Calu3 (cell line): ENCODE measurements around the gene LRRC75A. TPM values are rescaled to one million over a fixed set of nuclear protein-coding genes. Genes with fewer than 3 reads are reported as not detected.

Source experiments
- BruUV-seq: library from RNA; stranded (reverse); fragments of 400-500 nt; replicated peaks from 2 replicates; lab custom pipeline; 2021; lab: Mats Ljungman, UMichigan
- CTCF ChIA-PET: fragments of 300-600 bp; sonication (Branson Sonifier 250); formaldehyde crosslinking; loops from one replicate; lab custom pipeline; 2022; ENCODE audit warnings: antibody characterized with exemption; lab: Charles Lee
- DNase-seq: peaks from one replicate; pipeline ENCODE4 v3.0.0; 2022
- H3K27ac Mint-ChIP-seq: one replicate; pipeline ENCODE4 v1.8.0; 2022; ENCODE audit warnings: mixed read lengths; ENCODE audit not compliant: unreplicated experiment
- H3K27me3 Mint-ChIP-seq: one replicate; pipeline ENCODE4 v1.8.0; 2022; ENCODE audit warnings: mixed read lengths; ENCODE audit not compliant: unreplicated experiment
- H3K36me3 Mint-ChIP-seq: one replicate; pipeline ENCODE4 v1.8.0; 2022; ENCODE audit warnings: mild to moderate bottlenecking, moderate library complexity, mixed read lengths; ENCODE audit not compliant: insufficient read depth, unreplicated experiment
- H3K4me1 Mint-ChIP-seq: one replicate; pipeline ENCODE4 v1.8.0; 2022; ENCODE audit warnings: mild to moderate bottlenecking, low read depth, mixed read lengths; ENCODE audit not compliant: unreplicated experiment
- H3K4me3 Mint-ChIP-seq: one replicate; pipeline ENCODE4 v1.8.0; 2022; ENCODE audit warnings: mild to moderate bottlenecking, low read depth, moderate library complexity, mixed read lengths; ENCODE audit not compliant: unreplicated experiment
- H3K9me3 Mint-ChIP-seq: one replicate; pipeline ENCODE4 v1.8.0; 2022; ENCODE audit warnings: low read depth, mixed read lengths; ENCODE audit not compliant: unreplicated experiment
- intact Hi-C: fragments of 100-400 bp; cut with micrococcal nuclease; formaldehyde crosslinking; loops from one replicate; pipeline ENCODE4 v1.10.0; 2022; ENCODE audit not compliant: unreplicated experiment
- total RNA-seq: library from RNA; stranded (reverse); gene quantifications from 2 replicates; pipeline ENCODE4 v1.2.3, GENCODE V29; 2022
- TF ChIP-seq, protein P1 (sequence below): fragments of 200-600 bp; IDR thresholded peaks from one replicate; pipeline ENCODE4 v1.8.0; 2022; ENCODE audit warnings: antibody characterized with exemption; ENCODE audit not compliant: unreplicated experiment

Gene LRRC75A
- total RNA-seq, 1 experiment from 2014 or later: 3.0 TPM

DNA sequence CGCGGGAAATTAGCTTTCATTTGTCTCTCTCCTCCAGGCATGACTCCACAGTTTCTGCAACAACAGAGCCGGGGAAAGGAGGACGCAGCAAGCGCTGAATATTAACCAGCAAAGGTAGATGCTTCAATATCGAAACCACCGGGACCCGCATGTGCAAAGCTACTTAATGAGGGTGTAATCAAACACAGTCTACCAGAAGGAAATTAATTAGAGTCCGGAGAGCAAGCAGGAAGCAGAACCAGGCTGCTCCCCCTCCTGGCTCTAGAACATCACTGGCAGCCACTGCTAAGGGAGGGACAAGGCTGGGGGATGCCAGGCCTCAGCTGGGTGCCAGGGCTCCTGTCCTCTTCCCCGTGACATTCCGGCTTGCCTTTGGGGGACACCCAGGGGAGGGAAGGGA, 21.7 kb downstream of the LRRC75A start:
- DNase-seq: no peak
- Mint-ChIP-seq H3K4me3 (no peak overlapping the region), H3K4me1 (no peaks in the 10 kb centered on the region), H3K9me3 (no peaks in the 10 kb centered on the region), H3K27ac (no peak overlapping the region), H3K27me3 (no peaks in the 10 kb centered on the region), H3K36me3 (no peaks in the 10 kb centered on the region)
- intact Hi-C loops: no loop called here
- BruUV-seq: no TSS peak
- TF ChIP-seq, protein P1, sequence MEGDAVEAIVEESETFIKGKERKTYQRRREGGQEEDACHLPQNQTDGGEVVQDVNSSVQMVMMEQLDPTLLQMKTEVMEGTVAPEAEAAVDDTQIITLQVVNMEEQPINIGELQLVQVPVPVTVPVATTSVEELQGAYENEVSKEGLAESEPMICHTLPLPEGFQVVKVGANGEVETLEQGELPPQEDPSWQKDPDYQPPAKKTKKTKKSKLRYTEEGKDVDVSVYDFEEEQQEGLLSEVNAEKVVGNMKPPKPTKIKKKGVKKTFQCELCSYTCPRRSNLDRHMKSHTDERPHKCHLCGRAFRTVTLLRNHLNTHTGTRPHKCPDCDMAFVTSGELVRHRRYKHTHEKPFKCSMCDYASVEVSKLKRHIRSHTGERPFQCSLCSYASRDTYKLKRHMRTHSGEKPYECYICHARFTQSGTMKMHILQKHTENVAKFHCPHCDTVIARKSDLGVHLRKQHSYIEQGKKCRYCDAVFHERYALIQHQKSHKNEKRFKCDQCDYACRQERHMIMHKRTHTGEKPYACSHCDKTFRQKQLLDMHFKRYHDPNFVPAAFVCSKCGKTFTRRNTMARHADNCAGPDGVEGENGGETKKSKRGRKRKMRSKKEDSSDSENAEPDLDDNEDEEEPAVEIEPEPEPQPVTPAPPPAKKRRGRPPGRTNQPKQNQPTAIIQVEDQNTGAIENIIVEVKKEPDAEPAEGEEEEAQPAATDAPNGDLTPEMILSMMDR: no peak
- CTCF ChIA-PET: no interaction called here

DNA sequence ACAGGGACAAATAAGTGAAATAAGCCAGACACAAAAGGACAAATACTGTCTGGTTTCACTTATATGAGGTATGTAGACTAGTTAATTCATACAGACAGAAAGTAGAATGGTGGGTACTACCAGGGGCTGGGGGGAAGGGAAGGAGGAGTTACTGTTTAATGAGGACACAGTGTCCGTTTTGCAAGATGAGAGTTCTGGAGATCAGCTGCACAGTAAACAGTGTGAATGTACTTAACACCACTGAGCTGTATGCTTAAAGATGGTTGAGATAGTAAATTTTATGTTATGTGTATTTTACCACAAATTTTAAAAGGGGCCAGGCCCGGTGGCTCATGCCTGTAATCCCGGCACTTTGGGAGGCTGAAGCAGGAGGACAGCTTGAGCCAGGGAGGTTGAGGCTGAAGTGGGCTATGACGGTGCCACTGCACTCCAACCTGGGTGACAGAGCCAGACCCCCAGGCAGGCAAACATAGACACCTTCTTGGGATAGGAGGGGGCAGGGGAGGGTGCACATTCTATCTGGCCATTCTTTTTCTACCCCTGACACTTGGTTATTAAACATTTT, 23.5 kb downstream of the LRRC75A start:
- Mint-ChIP-seq H3K9me3 (no peaks in the 10 kb centered on the region), H3K4me1 (no peaks in the 10 kb centered on the region), H3K36me3 (no peaks in the 10 kb centered on the region), H3K27ac (no peak overlapping the region), H3K4me3 (no peak overlapping the region), H3K27me3 (no peaks in the 10 kb centered on the region)
- intact Hi-C loops: no loop called here
- DNase-seq: no peak
- TF ChIP-seq, protein P1: no peak
- no TSS peak for BruUV-seq
- CTCF ChIA-PET: no interaction called here

DNA sequence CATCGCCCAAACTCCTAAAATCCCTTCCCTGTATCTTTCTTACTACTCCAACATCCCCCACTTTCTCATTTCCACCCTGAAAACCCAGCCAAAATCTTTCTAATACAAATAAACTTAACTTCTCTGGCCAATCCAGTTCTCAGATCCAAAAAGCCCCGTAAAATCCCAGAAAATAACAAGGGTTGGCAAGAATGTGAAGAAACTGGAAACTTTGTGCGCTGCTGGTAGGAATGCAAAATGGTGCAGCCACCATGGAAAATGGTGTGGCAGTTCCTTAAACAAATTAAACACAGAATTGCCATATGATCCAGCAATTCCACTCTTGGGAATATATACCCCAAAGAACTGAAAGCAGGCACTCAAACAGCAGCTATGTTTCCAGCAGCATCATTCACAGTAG, 24.1 kb downstream of the LRRC75A start:
- no peaks in the 10 kb centered on the region for H3K27me3 Mint-ChIP-seq
- BruUV-seq: no TSS peak
- no peak overlapping the region for H3K27ac Mint-ChIP-seq
- intact Hi-C loops: no loop called here
- CTCF ChIA-PET: no interaction called here
- no peak overlapping the region for H3K4me3 Mint-ChIP-seq
- H3K4me1 Mint-ChIP-seq: no peaks in the 10 kb centered on the region
- TF ChIP-seq, protein P1: no peak
- DNase-seq: no peak
- no peaks in the 10 kb centered on the region for H3K36me3 Mint-ChIP-seq
- H3K9me3 Mint-ChIP-seq: no peaks in the 10 kb centered on the region

DNA sequence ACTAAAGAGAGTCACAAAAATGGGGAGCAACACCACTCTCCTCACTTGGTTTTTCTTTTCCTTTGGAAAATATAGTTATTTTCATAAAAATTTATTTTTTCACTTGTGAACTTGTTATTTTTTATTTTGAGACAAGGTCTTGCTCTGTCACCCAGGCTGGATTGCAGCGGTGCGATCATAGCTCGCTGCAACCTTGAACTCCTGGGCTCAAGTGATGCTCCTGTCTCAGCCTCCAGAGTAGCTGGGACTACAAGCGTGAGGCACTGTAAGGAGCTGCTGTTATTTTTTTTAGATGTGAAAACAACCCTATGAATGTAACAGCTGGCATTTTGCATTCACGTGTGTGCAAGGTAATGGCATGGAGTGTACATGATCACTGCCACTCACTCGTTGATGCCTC, 24.9 kb downstream of the LRRC75A start:
- Mint-ChIP-seq H3K4me1 (no peaks in the 10 kb centered on the region), H3K9me3 (no peaks in the 10 kb centered on the region), H3K27ac (no peak overlapping the region), H3K36me3 (no peaks in the 10 kb centered on the region), H3K27me3 (no peaks in the 10 kb centered on the region), H3K4me3 (no peak overlapping the region)
- DNase-seq: no peak
- intact Hi-C loops: no loop called here
- BruUV-seq: no TSS peak
- TF ChIP-seq, protein P1: no peak
- CTCF ChIA-PET: no interaction called here
